HepG2 (cell line): ENCODE results near the gene HDAC5. TPM values are rescaled to one million over a fixed set of nuclear protein-coding genes. Genes with fewer than 3 reads are reported as not detected.
A peak's percentile ranks its signal among the peaks of the same experiment; 100 is the strongest.

Experiments
- CHD2 ChIP-seq: IDR thresholded peaks from 2 replicates; pipeline ENCODE4 v1.6.1; 2011; ENCODE audit warnings: low read depth, low read length, improper control_type of control experiment
- DNMT1 ChIP-seq: sonication (generic); formaldehyde crosslinking; IDR thresholded peaks from 2 replicates; pipeline ENCODE4 v1.5.1; 2020; ENCODE audit warnings: mild to moderate bottlenecking, missing genetic modification reagents
- GATAD1 ChIP-seq: IDR thresholded peaks from 2 replicates; pipeline ENCODE4 v1.6.1; 2016; ENCODE audit warnings: missing genetic modification reagents, missing compliant biosample characterization
- HNRNPLL ChIP-seq: fragments of 200-400 bp; formaldehyde crosslinking; IDR thresholded peaks from 2 replicates; pipeline ENCODE4 v1.6.1; 2017; ENCODE audit warnings: mild to moderate bottlenecking, low read depth, low read length; ENCODE audit not compliant: poor library complexity, severe bottlenecking
- KLF6 ChIP-seq: IDR thresholded peaks from 2 replicates; pipeline ENCODE4 v1.8.0; 2016; ENCODE audit warnings: missing biosample characterization, missing genetic modification reagents
- MEF2D ChIP-seq: sonication (generic); formaldehyde crosslinking; IDR thresholded peaks from 2 replicates; pipeline ENCODE4 v1.5.1; 2020; ENCODE audit warnings: mild to moderate bottlenecking, missing genetic modification reagents
- MEIS1 ChIP-seq: sonication (generic); formaldehyde crosslinking; IDR thresholded peaks from 2 replicates; pipeline ENCODE4 v1.9.0; 2021; ENCODE audit warnings: mild to moderate bottlenecking, missing genetic modification reagents, moderate library complexity, borderline replicate concordance
- MYNN ChIP-seq: sonication (generic); formaldehyde crosslinking; IDR thresholded peaks from 2 replicates; pipeline ENCODE4 v1.4.0; 2020; ENCODE audit warnings: mild to moderate bottlenecking, low read depth, missing genetic modification reagents
- SMAD3 ChIP-seq: sonication (generic); formaldehyde crosslinking; IDR thresholded peaks from 2 replicates; pipeline ENCODE4 v1.4.0; 2020; ENCODE audit warnings: missing genetic modification reagents
- SRSF9 ChIP-seq: fragments of 200-400 bp; formaldehyde crosslinking; IDR thresholded peaks from 2 replicates; pipeline ENCODE4 v1.6.1; 2018; ENCODE audit warnings: borderline replicate concordance, mild to moderate bottlenecking, low read depth, low read length; ENCODE audit not compliant: insufficient read depth, poor library complexity, severe bottlenecking
- TBP ChIP-seq: sonication (generic); formaldehyde crosslinking; IDR thresholded peaks from 2 replicates; pipeline ENCODE4 v1.5.0; 2020; ENCODE audit warnings: missing genetic modification reagents
- TCF7 ChIP-seq: sonication (generic); IDR thresholded peaks from 2 replicates; pipeline ENCODE4 v1.6.1; 2016; ENCODE audit warnings: antibody characterized with exemption, low read depth
- ZNF282 ChIP-seq: fragments of 450-650 bp; IDR thresholded peaks from 2 replicates; pipeline ENCODE4 v1.6.1; 2018; ENCODE audit not compliant: partially characterized antibody
- ZNF3 ChIP-seq: IDR thresholded peaks from 2 replicates; pipeline ENCODE4 v1.7.0; 2017; ENCODE audit warnings: inconsistent platforms
- polyA plus RNA-seq, 8 experiments: library from polyadenylated mRNA; depleted of rRNA in 3 of 8; stranded (reverse) in 7 of 8; unstranded in 1 of 8; fragments of >200 nt; fragmentation: Illumina TruSeq in 4 of 8; extraction: Trizol in 4 of 8; gene quantifications; 2 replicates each; pipeline versions ENCODE4 v1.2.1 to v1.2.3, GENCODE V29; 2011 to 2016; ENCODE audit warnings: low read depth in 4 of 8, missing spikeins in 1 of 8, mixed read lengths in 1 of 8; ENCODE audit not compliant: insufficient read depth in 1 of 8
- total RNA-seq, 5 experiments: library from RNA; depleted of rRNA; stranded (reverse); fragments of >200 nt; fragmentation: Illumina TruSeq; extraction: Trizol; gene quantifications; 2 replicates each; pipeline ENCODE4 v1.2.3, GENCODE V29; 2016; ENCODE audit warnings: low read depth in 1 of 5
- TF ChIP-seq, protein P1 (sequence below): sonication (generic); formaldehyde crosslinking; IDR thresholded peaks from 2 replicates; pipeline ENCODE4 v1.5.0; 2020; ENCODE audit warnings: missing genetic modification reagents
- TF ChIP-seq, protein P2 (sequence below): sonication (generic); formaldehyde crosslinking; IDR thresholded peaks from 2 replicates; pipeline ENCODE4 v1.4.0; 2020; ENCODE audit warnings: missing genetic modification reagents
- TF ChIP-seq, protein P3 (sequence below): IDR thresholded peaks from 2 replicates; pipeline ENCODE4 v1.6.1; 2016
- TF ChIP-seq, protein P4 (sequence below), 2 experiments: fragments of 450-650 bp in 1 of 2; sonication (generic) in 1 of 2; formaldehyde crosslinking; IDR thresholded peaks; 2 replicates each; pipeline versions ENCODE4 v1.5.0 to v1.8.0; 2020 to 2022; ENCODE audit warnings: mild to moderate bottlenecking in 1 of 2, missing genetic modification reagents in 1 of 2
- TF ChIP-seq, protein P5 (sequence below): sonication (generic); formaldehyde crosslinking; IDR thresholded peaks from 2 replicates; pipeline ENCODE4 v1.8.0; 2022; ENCODE audit warnings: low read depth, missing genetic modification reagents
- TF ChIP-seq, protein P6 (sequence below): IDR thresholded peaks from 2 replicates; pipeline ENCODE4 v1.6.1; 2016; ENCODE audit warnings: control low read depth

The HDAC5 gene
- total and polyA plus RNA-seq, 2 of the 13 experiments (the other 11 are each of a cell fraction or from before 2014, with no cell fraction given): 46.4 to 85.4 TPM

DNA sequence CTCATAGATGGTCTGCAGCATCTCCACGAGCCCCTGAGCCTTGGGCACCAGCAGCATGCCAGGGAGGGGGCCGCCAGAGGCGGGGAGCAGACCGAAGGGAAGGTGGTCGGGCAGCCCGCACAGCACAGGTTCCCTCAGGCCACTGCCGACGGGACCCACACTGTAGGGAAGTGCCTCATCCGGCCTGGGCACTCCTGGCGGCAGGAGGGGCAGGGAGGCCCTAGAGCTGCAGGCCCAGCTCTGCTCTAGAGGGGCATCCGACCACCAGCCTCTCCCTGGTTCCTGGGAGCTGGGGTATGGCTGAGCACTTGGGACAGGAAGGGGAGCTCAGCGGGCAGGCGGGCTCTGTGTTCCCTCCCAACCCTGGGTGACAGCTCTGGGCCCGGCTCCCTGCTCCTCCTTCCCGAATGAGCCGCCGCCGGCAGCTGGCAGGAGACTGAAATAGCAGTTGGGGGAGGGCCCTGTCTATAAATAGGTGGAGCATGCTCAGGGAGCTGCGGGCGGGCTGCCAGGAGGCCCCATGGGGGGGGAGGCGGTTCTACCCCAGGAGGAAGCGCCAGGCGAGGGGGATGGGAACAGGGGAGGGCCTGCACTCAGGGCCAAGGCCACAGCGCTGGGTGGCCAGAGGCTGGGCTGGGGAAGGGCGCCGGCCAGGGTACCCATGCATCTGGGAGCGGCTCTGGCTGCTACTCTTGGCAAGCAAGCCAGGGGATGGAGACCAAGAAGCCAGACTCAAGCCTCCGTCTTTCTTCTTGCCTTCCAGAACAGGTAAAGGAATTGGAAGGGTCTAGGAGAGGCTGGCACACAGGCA is 12.4 kb downstream of the HDAC5 start (continued):
- TF ChIP-seq, protein P1, sequence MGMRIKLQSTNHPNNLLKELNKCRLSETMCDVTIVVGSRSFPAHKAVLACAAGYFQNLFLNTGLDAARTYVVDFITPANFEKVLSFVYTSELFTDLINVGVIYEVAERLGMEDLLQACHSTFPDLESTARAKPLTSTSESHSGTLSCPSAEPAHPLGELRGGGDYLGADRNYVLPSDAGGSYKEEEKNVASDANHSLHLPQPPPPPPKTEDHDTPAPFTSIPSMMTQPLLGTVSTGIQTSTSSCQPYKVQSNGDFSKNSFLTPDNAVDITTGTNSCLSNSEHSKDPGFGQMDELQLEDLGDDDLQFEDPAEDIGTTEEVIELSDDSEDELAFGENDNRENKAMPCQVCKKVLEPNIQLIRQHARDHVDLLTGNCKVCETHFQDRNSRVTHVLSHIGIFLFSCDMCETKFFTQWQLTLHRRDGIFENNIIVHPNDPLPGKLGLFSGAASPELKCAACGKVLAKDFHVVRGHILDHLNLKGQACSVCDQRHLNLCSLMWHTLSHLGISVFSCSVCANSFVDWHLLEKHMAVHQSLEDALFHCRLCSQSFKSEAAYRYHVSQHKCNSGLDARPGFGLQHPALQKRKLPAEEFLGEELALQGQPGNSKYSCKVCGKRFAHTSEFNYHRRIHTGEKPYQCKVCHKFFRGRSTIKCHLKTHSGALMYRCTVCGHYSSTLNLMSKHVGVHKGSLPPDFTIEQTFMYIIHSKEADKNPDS: no peak
- peak; percentile 36; the same call in 1 of the 2 replicates for TF ChIP-seq TCF7
- TF ChIP-seq GATAD1: peak; percentile 74
- TF ChIP-seq MEF2D (CRISPR knock-in tag): peak; percentile 100
- TF ChIP-seq, protein P2, sequence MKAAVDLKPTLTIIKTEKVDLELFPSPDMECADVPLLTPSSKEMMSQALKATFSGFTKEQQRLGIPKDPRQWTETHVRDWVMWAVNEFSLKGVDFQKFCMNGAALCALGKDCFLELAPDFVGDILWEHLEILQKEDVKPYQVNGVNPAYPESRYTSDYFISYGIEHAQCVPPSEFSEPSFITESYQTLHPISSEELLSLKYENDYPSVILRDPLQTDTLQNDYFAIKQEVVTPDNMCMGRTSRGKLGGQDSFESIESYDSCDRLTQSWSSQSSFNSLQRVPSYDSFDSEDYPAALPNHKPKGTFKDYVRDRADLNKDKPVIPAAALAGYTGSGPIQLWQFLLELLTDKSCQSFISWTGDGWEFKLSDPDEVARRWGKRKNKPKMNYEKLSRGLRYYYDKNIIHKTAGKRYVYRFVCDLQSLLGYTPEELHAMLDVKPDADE (CRISPR knock-in tag): no peak
- TF ChIP-seq SMAD3 (CRISPR knock-in tag): peak; percentile 95
- TF ChIP-seq, protein P3, sequence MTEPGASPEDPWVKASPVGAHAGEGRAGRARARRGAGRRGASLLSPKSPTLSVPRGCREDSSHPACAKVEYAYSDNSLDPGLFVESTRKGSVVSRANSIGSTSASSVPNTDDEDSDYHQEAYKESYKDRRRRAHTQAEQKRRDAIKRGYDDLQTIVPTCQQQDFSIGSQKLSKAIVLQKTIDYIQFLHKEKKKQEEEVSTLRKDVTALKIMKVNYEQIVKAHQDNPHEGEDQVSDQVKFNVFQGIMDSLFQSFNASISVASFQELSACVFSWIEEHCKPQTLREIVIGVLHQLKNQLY (CRISPR knock-in tag): peak; percentile 94
- peak; percentile 99 for TF ChIP-seq MEIS1 (CRISPR knock-in tag)
- TF ChIP-seq, protein P4, sequence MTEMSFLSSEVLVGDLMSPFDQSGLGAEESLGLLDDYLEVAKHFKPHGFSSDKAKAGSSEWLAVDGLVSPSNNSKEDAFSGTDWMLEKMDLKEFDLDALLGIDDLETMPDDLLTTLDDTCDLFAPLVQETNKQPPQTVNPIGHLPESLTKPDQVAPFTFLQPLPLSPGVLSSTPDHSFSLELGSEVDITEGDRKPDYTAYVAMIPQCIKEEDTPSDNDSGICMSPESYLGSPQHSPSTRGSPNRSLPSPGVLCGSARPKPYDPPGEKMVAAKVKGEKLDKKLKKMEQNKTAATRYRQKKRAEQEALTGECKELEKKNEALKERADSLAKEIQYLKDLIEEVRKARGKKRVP (CRISPR knock-in tag; IDR thresholded peaks at IDR 0.05): peak in 1 of 2 experiments; percentile 78; a peak in 2 of 4 replicates
- 0 out of 2 replicates have a peak, but pooled peaks have one; percentile 85 for TF ChIP-seq KLF6 (CRISPR knock-in tag)
- TF ChIP-seq CHD2: peak; percentile 84
- TF ChIP-seq, protein P5, sequence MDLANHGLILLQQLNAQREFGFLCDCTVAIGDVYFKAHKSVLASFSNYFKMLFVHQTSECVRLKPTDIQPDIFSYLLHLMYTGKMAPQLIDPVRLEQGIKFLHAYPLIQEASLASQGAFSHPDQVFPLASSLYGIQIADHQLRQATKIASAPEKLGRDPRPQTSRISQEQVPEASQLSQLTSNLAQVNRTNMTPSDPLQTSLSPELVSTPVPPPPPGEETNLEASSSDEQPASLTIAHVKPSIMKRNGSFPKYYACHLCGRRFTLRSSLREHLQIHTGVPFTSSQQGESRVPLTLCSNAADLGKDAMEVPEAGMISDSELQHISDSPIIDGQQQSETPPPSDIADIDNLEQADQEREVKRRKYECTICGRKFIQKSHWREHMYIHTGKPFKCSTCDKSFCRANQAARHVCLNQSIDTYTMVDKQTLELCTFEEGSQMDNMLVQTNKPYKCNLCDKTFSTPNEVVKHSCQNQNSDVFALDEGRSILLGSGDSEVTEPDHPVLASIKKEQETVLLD (CRISPR knock-in tag): no peak
- TF ChIP-seq ZNF3 (CRISPR knock-in tag): peak; percentile 34; the same call in 1 of the 2 replicates
- TF ChIP-seq, protein P6, sequence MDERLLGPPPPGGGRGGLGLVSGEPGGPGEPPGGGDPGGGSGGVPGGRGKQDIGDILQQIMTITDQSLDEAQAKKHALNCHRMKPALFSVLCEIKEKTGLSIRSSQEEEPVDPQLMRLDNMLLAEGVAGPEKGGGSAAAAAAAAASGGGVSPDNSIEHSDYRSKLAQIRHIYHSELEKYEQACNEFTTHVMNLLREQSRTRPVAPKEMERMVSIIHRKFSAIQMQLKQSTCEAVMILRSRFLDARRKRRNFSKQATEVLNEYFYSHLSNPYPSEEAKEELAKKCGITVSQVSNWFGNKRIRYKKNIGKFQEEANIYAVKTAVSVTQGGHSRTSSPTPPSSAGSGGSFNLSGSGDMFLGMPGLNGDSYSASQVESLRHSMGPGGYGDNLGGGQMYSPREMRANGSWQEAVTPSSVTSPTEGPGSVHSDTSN: peak; percentile 8
- no peak for TF ChIP-seq TBP
- peak; percentile 86 for TF ChIP-seq DNMT1 (CRISPR knock-in tag)
- TF ChIP-seq SRSF9: no peak
- TF ChIP-seq ZNF282: no peak
- TF ChIP-seq HNRNPLL: peak; percentile 75
- no peak for TF ChIP-seq MYNN (CRISPR knock-in tag)
